Esophagus (tissue), 2 donors: Measurements from ENCODE around the gene RAB3IP. TPM values are rescaled to one million over a fixed set of nuclear protein-coding genes. Genes with fewer than 3 reads are reported as not detected.
"Not testable (repeated sequence)": the region's sequence is repeated elsewhere in the genome, so short reads cannot be mapped to it uniquely, and the experiment has no call there.

ENCODE experiments used
- H3K27ac ChIP-seq, 2 donors: one replicate each; pipeline ENCODE4 v1.5.1; 2013; ENCODE audit warnings: low read depth in 2 of 2, mild to moderate bottlenecking in 2 of 2, inconsistent platforms in 1 of 2, low read length in 1 of 2, moderate library complexity in 1 of 2
- H3K27me3 ChIP-seq, 2 donors: one replicate each; pipeline ENCODE4 v1.6.1; 2013; ENCODE audit warnings: low read length in 2 of 2, control low read depth in 1 of 2, mild to moderate bottlenecking in 1 of 2; ENCODE audit not compliant: insufficient read depth in 2 of 2, control insufficient read depth in 1 of 2
- H3K36me3 ChIP-seq, 2 donors: one replicate each; pipeline ENCODE4 v1.6.1; 2013; ENCODE audit warnings: low read length in 1 of 2; ENCODE audit not compliant: control insufficient read depth in 2 of 2, insufficient read depth in 2 of 2
- H3K4me1 ChIP-seq, 2 donors: one replicate each; pipeline ENCODE4 v1.6.1; 2013; ENCODE audit warnings: low read length in 1 of 2; ENCODE audit not compliant: control insufficient read depth in 2 of 2, insufficient read depth in 2 of 2
- H3K4me3 ChIP-seq, 2 donors: one replicate each; pipeline ENCODE4 v1.5.1; 2013; ENCODE audit warnings: low read length in 2 of 2, mild to moderate bottlenecking in 2 of 2, low read depth in 1 of 2, moderate library complexity in 1 of 2
- H3K9me3 ChIP-seq, 2 donors: one replicate each; pipeline ENCODE4 v1.6.1; 2013; ENCODE audit warnings: mild to moderate bottlenecking in 2 of 2, low read depth in 1 of 2, low read length in 1 of 2, moderate library complexity in 1 of 2; ENCODE audit not compliant: control insufficient read depth in 2 of 2, insufficient read depth in 1 of 2
- WGBS, 2 donors: extraction: QIAGEN DNeasy Blood & Tissue Kit; methylation state at CpG; one replicate each; pipeline ENCODE4 v1.1.7; 2013; 5-methylcytosine and 5-hydroxymethylcytosine counted together
- polyA plus RNA-seq, 2 donors: library from polyadenylated mRNA; stranded (reverse); fragments of 200-250 nt; gene quantifications; one replicate each; pipeline ENCODE4 v1.2.3, GENCODE V29; 2013
- donor health status: healthy with polysubstance abuse.
- donor health status: Bipolar disorder and iron deficiency.

Gene RAB3IP
- polyA plus RNA-seq, 2 donors = 8.3 to 11.7 TPM

- H3K9me3 ChIP-seq = no peaks in the 10 kb centered on the region
- no peak overlapping the region for H3K27ac ChIP-seq
- H3K36me3 ChIP-seq = no peaks in the 10 kb centered on the region
- H3K4me3 ChIP-seq = no peak overlapping the region
- H3K4me1 ChIP-seq = no peaks in the 10 kb centered on the region
- 94 to 96% methylated on average over 2 of the region's 2 CpGs for whole genome bisulfite sequencing, 2 donors
- H3K27me3 ChIP-seq = no peaks in the 10 kb centered on the region
Measured at GRCh38 chr12:69792533-69792932, 53.9 kb downstream of the RAB3IP start.

GRCh38 chr12:69807101-69807897, 68.6 kb downstream of the RAB3IP start:
- WGBS, 2 donors = 96 to 97% methylated on average over 60 to 62 of the region's 62 CpGs
- H3K27me3 ChIP-seq, H3K36me3 ChIP-seq, H3K4me1 ChIP-seq, H3K9me3 ChIP-seq, H3K27ac ChIP-seq, H3K4me3 ChIP-seq: not testable (repeated sequence)

- Histone ChIP-seq H3K4me3 (no peak overlapping the region), H3K27me3 (no peaks in the 10 kb centered on the region), H3K4me1 (no peaks in the 10 kb centered on the region), H3K27ac (no peak overlapping the region), H3K9me3 (peaks cover 3 to 7% of the 10 kb centered on the region in 2 donors), H3K36me3 (no peaks in the 10 kb centered on the region)
- WGBS, 2 donors = 76 to 94% methylated on average over 4 of the region's 4 CpGs
Measured at GRCh38 chr12:69810870-69811498, 72.3 kb downstream of the RAB3IP start.

- WGBS, 2 donors = 89 to 92% methylated on average over 3 of the region's 3 CpGs
- H3K27ac ChIP-seq = no peak overlapping the region
Measured at GRCh38 chr12:69816082-69816481, 77.4 kb downstream of the RAB3IP start.

GRCh38 chr12:69821032-69821455, 82.4 kb downstream of the RAB3IP start:
- no peaks in the 10 kb centered on the region for H3K27me3 ChIP-seq
- H3K4me3 ChIP-seq = no peak overlapping the region
- no peak overlapping the region for H3K27ac ChIP-seq
- H3K9me3 ChIP-seq = no peaks in the 10 kb centered on the region
- H3K4me1 ChIP-seq = peaks cover 2 to 3% of the 10 kb centered on the region in 2 donors
- WGBS, 2 donors = 62 to 70% methylated on average over 6 of the region's 6 CpGs
- no peaks in the 10 kb centered on the region for H3K36me3 ChIP-seq

More at GRCh38 chr12:69816082-69816481, 77.4 kb downstream of the RAB3IP start:
- no peak overlapping the region for H3K4me3 ChIP-seq
- H3K9me3 ChIP-seq = no peaks in the 10 kb centered on the region
- no peaks in the 10 kb centered on the region for H3K36me3 ChIP-seq
- H3K27me3 ChIP-seq = no peaks in the 10 kb centered on the region
- peaks cover 0 to 2% of the 10 kb centered on the region in 2 donors for H3K4me1 ChIP-seq

GRCh38 chr12:69821456-69822159, 82.9 kb downstream of the RAB3IP start:
- Histone ChIP-seq H3K4me1 (peaks cover 2 to 3% of the 10 kb centered on the region in 2 donors), H3K27ac (no peak overlapping the region), H3K4me3 (no peak overlapping the region), H3K27me3 (no peaks in the 10 kb centered on the region), H3K9me3 (no peaks in the 10 kb centered on the region), H3K36me3 (no peaks in the 10 kb centered on the region)
- 40 to 42% methylated on average over 8 of the region's 8 CpGs for WGBS, 2 donors

GRCh38 chr12:69822201-69822860, 83.7 kb downstream of the RAB3IP start:
- peaks cover 2 to 3% of the 10 kb centered on the region in 2 donors for H3K4me1 ChIP-seq
- WGBS, 2 donors = 62 to 79% methylated on average over 3 of the region's 3 CpGs
- no peaks in the 10 kb centered on the region for H3K9me3 ChIP-seq
- H3K27ac ChIP-seq = no peak overlapping the region
- no peak overlapping the region for H3K4me3 ChIP-seq
- no peaks in the 10 kb centered on the region for H3K36me3 ChIP-seq
- H3K27me3 ChIP-seq = no peaks in the 10 kb centered on the region

- peaks cover 2 to 3% of the 10 kb centered on the region in 2 donors for H3K4me1 ChIP-seq
- H3K27me3 ChIP-seq = no peaks in the 10 kb centered on the region
- H3K4me3 ChIP-seq = no peak overlapping the region
- H3K9me3 ChIP-seq = no peaks in the 10 kb centered on the region
- no peaks in the 10 kb centered on the region for H3K36me3 ChIP-seq
- H3K27ac ChIP-seq = no peak overlapping the region
Measured at GRCh38 chr12:69824028-69824427, 85.4 kb downstream of the RAB3IP start.

GRCh38 chr12:69824966-69825560, 86.4 kb downstream of the RAB3IP start, which contains the start of gene MYRFL:
Gene MYRFL, plus strand, starts transcription at chr12:69825227. Its CDS starts 291 bp downstream, at chr12:69825518.
- H3K9me3 ChIP-seq = no peaks in the 10 kb centered on the region
- H3K36me3 ChIP-seq = no peaks in the 10 kb centered on the region
- WGBS, 2 donors = 77 to 83% methylated on average over 5 of the region's 5 CpGs
- H3K4me3 ChIP-seq = no peak within 1 kb of the TSS
- H3K4me1 ChIP-seq = peaks cover 2 to 3% of the 10 kb centered on the region in 2 donors
- H3K27me3 ChIP-seq = no peaks in the 10 kb centered on the region
- no peak within 1 kb of the TSS for H3K27ac ChIP-seq
